ENCODE data around the gene ADCY2.

Gene ADCY2

GRCh38 chr5:7801891-7802614 is 406.1 kb downstream of the ADCY2 start:
- no peak overlapping the region for H3K4me3 ChIP-seq (ENCODE audit: low read depth in 1 of 2, low read length in 2 of 2)
- H3K27ac ChIP-seq (ENCODE audit: low read depth, low read length): no peak overlapping the region
- no peaks in the 10 kb centered on the region for H3K36me3 ChIP-seq (ENCODE audit: insufficient read depth, low read length)
- H3K4me1 ChIP-seq (ENCODE audit: insufficient read depth, low read length): peaks cover 9% of the 10 kb centered on the region
- H3K9me3 ChIP-seq (ENCODE audit: low read length): no peaks in the 10 kb centered on the region
- H3K27me3 ChIP-seq (ENCODE audit: control insufficient read depth in 1 of 2, insufficient read depth in 2 of 2, low read length in 2 of 2): no peaks in the 10 kb centered on the region
- H3K9ac ChIP-seq (ENCODE audit: low read length): no peak overlapping the region

- Histone ChIP-seq H3K27me3 (ENCODE audit: control insufficient read depth in 1 of 2, insufficient read depth in 2 of 2, low read length in 2 of 2) (no peaks in the 10 kb centered on the region), H3K9ac (ENCODE audit: low read length) (no peak overlapping the region), H3K4me3 (ENCODE audit: low read depth in 1 of 2, low read length in 2 of 2) (no peak overlapping the region), H3K36me3 (ENCODE audit: insufficient read depth, low read length) (no peaks in the 10 kb centered on the region), H3K4me1 (ENCODE audit: insufficient read depth, low read length) (peaks cover 9% of the 10 kb centered on the region), H3K9me3 (ENCODE audit: low read length) (no peaks in the 10 kb centered on the region), H3K27ac (ENCODE audit: low read depth, low read length) (no peak overlapping the region)
Measured at GRCh38 chr5:7802855-7803254, 406.9 kb downstream of the ADCY2 start.

GRCh38 chr5:7803937-7804336 is 408.0 kb downstream of the ADCY2 start:
- no peak overlapping the region for H3K27ac ChIP-seq (ENCODE audit: low read depth, low read length)
- no peaks in the 10 kb centered on the region for H3K27me3 ChIP-seq (ENCODE audit: control insufficient read depth in 1 of 2, insufficient read depth in 2 of 2, low read length in 2 of 2)
- no peaks in the 10 kb centered on the region for H3K36me3 ChIP-seq (ENCODE audit: insufficient read depth, low read length)
- no peak overlapping the region for H3K4me3 ChIP-seq (ENCODE audit: low read depth in 1 of 2, low read length in 2 of 2)
- no peaks in the 10 kb centered on the region for H3K9me3 ChIP-seq (ENCODE audit: low read length)
- peaks cover 9% of the 10 kb centered on the region for H3K4me1 ChIP-seq (ENCODE audit: insufficient read depth, low read length)
- H3K9ac ChIP-seq (ENCODE audit: low read length): no peak overlapping the region

- Histone ChIP-seq H3K27ac (ENCODE audit: low read depth, low read length) (no peak overlapping the region), H3K27me3 (ENCODE audit: control insufficient read depth in 1 of 2, insufficient read depth in 2 of 2, low read length in 2 of 2) (no peaks in the 10 kb centered on the region), H3K9ac (ENCODE audit: low read length) (no peak overlapping the region), H3K4me3 (ENCODE audit: low read depth in 1 of 2, low read length in 2 of 2) (no peak overlapping the region), H3K4me1 (ENCODE audit: insufficient read depth, low read length) (peaks cover 9% of the 10 kb centered on the region), H3K36me3 (ENCODE audit: insufficient read depth, low read length) (no peaks in the 10 kb centered on the region), H3K9me3 (ENCODE audit: low read length) (no peaks in the 10 kb centered on the region)
Measured at GRCh38 chr5:7805379-7805778, 409.4 kb downstream of the ADCY2 start.

- Histone ChIP-seq H3K9me3 (ENCODE audit: low read length) (no peaks in the 10 kb centered on the region), H3K27me3 (ENCODE audit: control insufficient read depth in 1 of 2, insufficient read depth in 2 of 2, low read length in 2 of 2) (no peaks in the 10 kb centered on the region), H3K27ac (ENCODE audit: low read depth, low read length) (no peak overlapping the region), H3K9ac (ENCODE audit: low read length) (no peak overlapping the region), H3K4me3 (ENCODE audit: low read depth in 1 of 2, low read length in 2 of 2) (no peak overlapping the region), H3K4me1 (ENCODE audit: insufficient read depth, low read length) (peaks cover 9% of the 10 kb centered on the region), H3K36me3 (ENCODE audit: insufficient read depth, low read length) (no peaks in the 10 kb centered on the region)
Measured at GRCh38 chr5:7808998-7809397, 413.1 kb downstream of the ADCY2 start.

- Histone ChIP-seq H3K4me1 (ENCODE audit: insufficient read depth, low read length) (peaks cover 13% of the 10 kb centered on the region), H3K27ac (ENCODE audit: low read depth, low read length) (no peak overlapping the region), H3K9ac (ENCODE audit: low read length) (no peak overlapping the region), H3K9me3 (ENCODE audit: low read length) (no peaks in the 10 kb centered on the region), H3K27me3 (ENCODE audit: control insufficient read depth in 1 of 2, insufficient read depth in 2 of 2, low read length in 2 of 2) (no peaks in the 10 kb centered on the region), H3K4me3 (ENCODE audit: low read depth in 1 of 2, low read length in 2 of 2) (no peak overlapping the region), H3K36me3 (ENCODE audit: insufficient read depth, low read length) (no peaks in the 10 kb centered on the region)
Measured at GRCh38 chr5:7811715-7812114, 415.8 kb downstream of the ADCY2 start.

- Histone ChIP-seq H3K9me3 (ENCODE audit: low read length) (no peaks in the 10 kb centered on the region), H3K4me1 (ENCODE audit: insufficient read depth, low read length) (peaks cover 13% of the 10 kb centered on the region), H3K27ac (ENCODE audit: low read depth, low read length) (no peak overlapping the region), H3K27me3 (ENCODE audit: control insufficient read depth in 1 of 2, insufficient read depth in 2 of 2, low read length in 2 of 2) (no peaks in the 10 kb centered on the region), H3K4me3 (ENCODE audit: low read depth in 1 of 2, low read length in 2 of 2) (no peak overlapping the region), H3K36me3 (ENCODE audit: insufficient read depth, low read length) (no peaks in the 10 kb centered on the region), H3K9ac (ENCODE audit: low read length) (no peak overlapping the region)
Measured at GRCh38 chr5:7813007-7813406, 417.1 kb downstream of the ADCY2 start.

GRCh38 chr5:7813576-7813975 is 417.6 kb downstream of the ADCY2 start:
- Histone ChIP-seq H3K9ac (ENCODE audit: low read length) (no peak overlapping the region), H3K9me3 (ENCODE audit: low read length) (no peaks in the 10 kb centered on the region), H3K4me3 (ENCODE audit: low read depth in 1 of 2, low read length in 2 of 2) (no peak overlapping the region), H3K36me3 (ENCODE audit: insufficient read depth, low read length) (no peaks in the 10 kb centered on the region), H3K27ac (ENCODE audit: low read depth, low read length) (no peak overlapping the region), H3K27me3 (ENCODE audit: control insufficient read depth in 1 of 2, insufficient read depth in 2 of 2, low read length in 2 of 2) (no peaks in the 10 kb centered on the region), H3K4me1 (ENCODE audit: insufficient read depth, low read length) (peaks cover 13% of the 10 kb centered on the region)

- H3K4me1 ChIP-seq (ENCODE audit: insufficient read depth, low read length): peaks cover 13% of the 10 kb centered on the region
- no peak overlapping the region for H3K9ac ChIP-seq (ENCODE audit: low read length)
- no peak overlapping the region for H3K4me3 ChIP-seq (ENCODE audit: low read depth in 1 of 2, low read length in 2 of 2)
- no peaks in the 10 kb centered on the region for H3K9me3 ChIP-seq (ENCODE audit: low read length)
- no peaks in the 10 kb centered on the region for H3K36me3 ChIP-seq (ENCODE audit: insufficient read depth, low read length)
- H3K27me3 ChIP-seq (ENCODE audit: control insufficient read depth in 1 of 2, insufficient read depth in 2 of 2, low read length in 2 of 2): no peaks in the 10 kb centered on the region
- H3K27ac ChIP-seq (ENCODE audit: low read depth, low read length): no peak overlapping the region
Measured at GRCh38 chr5:7814816-7815215, 418.9 kb downstream of the ADCY2 start.

- peaks cover 13% of the 10 kb centered on the region for H3K4me1 ChIP-seq (ENCODE audit: insufficient read depth, low read length)
- H3K9me3 ChIP-seq (ENCODE audit: low read length): no peaks in the 10 kb centered on the region
- no peaks in the 10 kb centered on the region for H3K27me3 ChIP-seq (ENCODE audit: control insufficient read depth in 1 of 2, insufficient read depth in 2 of 2, low read length in 2 of 2)
- no peaks in the 10 kb centered on the region for H3K36me3 ChIP-seq (ENCODE audit: insufficient read depth, low read length)
- peak overlapping the region in 1 of 2 donors; percentile 37 for H3K4me3 ChIP-seq (ENCODE audit: low read depth in 1 of 2, low read length in 2 of 2)
- H3K9ac ChIP-seq (ENCODE audit: low read length): no peak overlapping the region
- H3K27ac ChIP-seq (ENCODE audit: low read depth, low read length): no peak overlapping the region
Measured at GRCh38 chr5:7815892-7816534, 420.1 kb downstream of the ADCY2 start.

- peaks cover 13% of the 10 kb centered on the region for H3K4me1 ChIP-seq (ENCODE audit: insufficient read depth, low read length)
- H3K27me3 ChIP-seq (ENCODE audit: control insufficient read depth in 1 of 2, insufficient read depth in 2 of 2, low read length in 2 of 2): no peaks in the 10 kb centered on the region
- H3K9me3 ChIP-seq (ENCODE audit: low read length): no peaks in the 10 kb centered on the region
- peak overlapping the region in 1 of 2 donors; percentile 37 for H3K4me3 ChIP-seq (ENCODE audit: low read depth in 1 of 2, low read length in 2 of 2)
- no peak overlapping the region for H3K9ac ChIP-seq (ENCODE audit: low read length)
- no peaks in the 10 kb centered on the region for H3K36me3 ChIP-seq (ENCODE audit: insufficient read depth, low read length)
- H3K27ac ChIP-seq (ENCODE audit: low read depth, low read length): no peak overlapping the region
Measured at GRCh38 chr5:7816535-7816901, 420.6 kb downstream of the ADCY2 start.

GRCh38 chr5:7822449-7822848 is 426.5 kb downstream of the ADCY2 start:
- H3K9me3 ChIP-seq (ENCODE audit: low read length): no peaks in the 10 kb centered on the region
- H3K9ac ChIP-seq (ENCODE audit: low read length): no peak overlapping the region
- H3K36me3 ChIP-seq (ENCODE audit: insufficient read depth, low read length): peaks cover 4% of the 10 kb centered on the region
- H3K27me3 ChIP-seq (ENCODE audit: control insufficient read depth in 1 of 2, insufficient read depth in 2 of 2, low read length in 2 of 2): no peaks in the 10 kb centered on the region
- H3K4me1 ChIP-seq (ENCODE audit: insufficient read depth, low read length): no peaks in the 10 kb centered on the region
- no peak overlapping the region for H3K27ac ChIP-seq (ENCODE audit: low read depth, low read length)
- no peak overlapping the region for H3K4me3 ChIP-seq (ENCODE audit: low read depth in 1 of 2, low read length in 2 of 2)
